Mucosa of rectum (tissue), 2 donors: ENCODE data around the gene ANKRD65.
"Not testable (repeated sequence)": the region's sequence is repeated elsewhere in the genome, so short reads cannot be mapped to it uniquely, and the experiment has no call there.

ENCODE experiments used
- H3K27ac ChIP-seq, 2 donors: one replicate each; pipeline ENCODE4 v1.7.0; 2013; ENCODE audit warnings: inconsistent platforms in 2 of 2, low read depth in 2 of 2, low read length in 2 of 2
- H3K27me3 ChIP-seq, 2 donors: one replicate each; pipeline ENCODE4 v1.7.0; 2013; ENCODE audit warnings: low read length in 2 of 2; ENCODE audit not compliant: control insufficient read depth in 2 of 2, insufficient read depth in 2 of 2
- H3K36me3 ChIP-seq, 2 donors: one replicate each; pipeline ENCODE4 v1.7.0; 2013; ENCODE audit warnings: low read length in 2 of 2; ENCODE audit not compliant: control insufficient read depth in 2 of 2, insufficient read depth in 2 of 2
- H3K4me1 ChIP-seq, 2 donors: one replicate each; pipeline ENCODE4 v1.7.0; 2013; ENCODE audit warnings: low read length in 2 of 2, mild to moderate bottlenecking in 1 of 2; ENCODE audit not compliant: control insufficient read depth in 2 of 2, insufficient read depth in 2 of 2
- H3K4me3 ChIP-seq, 2 donors: one replicate each; pipeline ENCODE4 v1.7.0; 2013; ENCODE audit warnings: low read length in 2 of 2
- H3K9ac ChIP-seq, 2 donors: one replicate each; pipeline ENCODE4 v1.7.0; 2013; ENCODE audit warnings: low read length in 2 of 2, low read depth in 1 of 2, mild to moderate bottlenecking in 1 of 2
- H3K9me3 ChIP-seq, 2 donors: one replicate each; pipeline ENCODE4 v1.7.0; 2013; ENCODE audit warnings: low read length in 2 of 2; ENCODE audit not compliant: control insufficient read depth in 2 of 2
- donor health status: healthy.
- donor health status: Normal muscosa, but diverticular disease.

ANKRD65 gene

GRCh38 chr1:1417825-1418463 is 3.1 kb downstream of the ANKRD65 start:
- H3K36me3 ChIP-seq, H3K9ac ChIP-seq, H3K27ac ChIP-seq, H3K9me3 ChIP-seq, H3K4me3 ChIP-seq, H3K4me1 ChIP-seq, H3K27me3 ChIP-seq: not testable (repeated sequence)

GRCh38 chr1:1417396-1417795 is 3.7 kb downstream of the ANKRD65 start:
- H3K4me1 ChIP-seq, H3K27me3 ChIP-seq, H3K4me3 ChIP-seq, H3K9me3 ChIP-seq, H3K36me3 ChIP-seq, H3K9ac ChIP-seq, H3K27ac ChIP-seq: not testable (repeated sequence)

DNA sequence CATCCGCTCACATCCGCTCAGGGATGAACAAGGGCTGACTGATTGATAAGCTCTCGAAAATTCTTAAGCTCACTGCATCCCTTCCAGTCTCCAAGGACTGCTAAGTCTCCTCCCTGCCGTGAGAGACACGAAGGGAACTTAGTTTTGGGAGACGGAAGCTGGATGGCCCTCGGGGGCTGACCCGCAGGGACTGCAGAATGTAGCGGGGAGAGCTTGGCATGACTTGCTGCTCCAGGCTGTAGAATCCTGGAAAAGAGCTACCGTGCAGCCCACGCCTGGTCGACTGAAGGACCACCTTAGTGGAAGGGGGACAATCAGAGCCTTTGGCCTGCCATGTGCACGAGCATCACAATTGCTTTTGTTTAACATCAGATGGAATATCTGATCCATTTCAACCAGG is 5.3 kb downstream of the ANKRD65 start:
- no peaks in the 10 kb centered on the region for H3K9me3 ChIP-seq
- no peak overlapping the region for H3K27ac ChIP-seq
- H3K9ac ChIP-seq: no peak overlapping the region
- H3K27me3 ChIP-seq: peaks cover 0 to 1% of the 10 kb centered on the region in 2 donors
- H3K36me3 ChIP-seq: no peaks in the 10 kb centered on the region
- peaks cover 0 to 3% of the 10 kb centered on the region in 2 donors for H3K4me1 ChIP-seq
- H3K4me3 ChIP-seq: no peak overlapping the region

- H3K36me3 ChIP-seq, H3K27ac ChIP-seq: not testable (repeated sequence)
Measured at GRCh38 chr1:1412311-1412902, 8.7 kb downstream of the ANKRD65 start.

GRCh38 chr1:1411626-1412025 is 9.4 kb downstream of the ANKRD65 start:
- H3K4me3 ChIP-seq: no peak overlapping the region
- no peak overlapping the region for H3K27ac ChIP-seq
- H3K36me3 ChIP-seq: no peaks in the 10 kb centered on the region
- H3K27me3 ChIP-seq: no peaks in the 10 kb centered on the region
- H3K9ac ChIP-seq: no peak overlapping the region
- peaks cover 5 to 10% of the 10 kb centered on the region in 2 donors for H3K4me1 ChIP-seq
- no peaks in the 10 kb centered on the region for H3K9me3 ChIP-seq

More at GRCh38 chr1:1412311-1412902, 8.7 kb downstream of the ANKRD65 start:
- H3K9ac ChIP-seq, H3K27me3 ChIP-seq, H3K4me3 ChIP-seq, H3K9me3 ChIP-seq, H3K4me1 ChIP-seq: not testable (repeated sequence)

DNA sequence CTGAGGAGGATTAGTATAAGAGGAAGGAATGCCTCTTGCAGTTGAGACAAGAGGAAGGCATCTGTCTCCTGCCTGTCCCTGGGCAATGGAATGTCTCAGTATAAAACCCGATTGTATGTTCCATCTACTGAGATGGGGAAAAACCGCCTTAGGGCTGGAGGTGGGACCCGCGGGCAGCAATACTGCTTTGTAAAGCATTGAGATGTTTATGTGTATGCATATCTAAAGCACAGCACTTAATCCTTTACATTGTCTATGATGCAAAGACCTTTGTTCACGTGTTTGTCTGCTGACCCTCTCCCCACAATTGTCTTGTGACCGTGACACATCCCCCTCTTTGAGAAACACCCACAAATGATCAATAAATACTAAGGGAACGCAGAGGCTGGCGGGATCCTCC is 10.8 kb downstream of the ANKRD65 start:
- not testable (repeated sequence) for H3K27ac ChIP-seq, H3K9ac ChIP-seq, H3K4me3 ChIP-seq, H3K9me3 ChIP-seq, H3K36me3 ChIP-seq, H3K27me3 ChIP-seq
- peaks cover 13 to 18% of the 10 kb centered on the region in 2 donors for H3K4me1 ChIP-seq

DNA sequence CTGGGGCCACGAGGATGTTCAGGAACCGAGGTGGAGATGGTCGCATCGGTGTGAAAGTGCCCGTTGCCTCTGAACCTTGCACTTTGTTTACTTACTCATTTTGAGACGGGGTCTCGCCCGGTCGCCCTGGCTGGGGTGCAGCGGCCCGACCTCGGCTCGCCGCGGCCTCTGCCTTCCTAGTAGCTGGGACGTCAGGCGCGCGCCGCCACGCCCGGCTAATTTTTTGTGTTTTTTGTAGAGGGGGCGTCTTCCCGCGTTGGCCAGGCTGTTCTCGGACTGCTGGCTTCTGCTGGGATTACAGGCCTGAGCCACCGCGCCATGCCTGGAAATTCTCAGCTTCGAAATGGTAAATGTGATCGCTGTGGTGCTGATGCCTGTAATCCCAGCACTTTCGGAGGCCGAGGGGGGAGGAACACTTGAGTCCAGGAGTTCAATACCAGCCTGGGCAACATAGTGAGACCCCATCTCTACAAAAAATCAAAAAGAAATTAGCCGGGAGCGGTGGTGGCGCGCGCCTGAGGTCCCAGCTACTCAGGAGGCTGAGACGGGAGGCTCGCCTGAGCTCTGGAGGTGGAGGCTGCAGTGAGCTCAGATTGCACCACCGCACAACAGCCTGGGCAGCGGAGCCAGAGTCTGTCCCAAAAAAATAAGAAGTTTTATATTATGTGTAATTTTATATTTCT is 13.3 kb downstream of the ANKRD65 start:
- peak overlapping the region; percentile 91 to 94 for H3K4me3 ChIP-seq
- peaks cover 10 to 22% of the 10 kb centered on the region in 2 donors for H3K36me3 ChIP-seq
- H3K4me1 ChIP-seq: peaks cover 13 to 18% of the 10 kb centered on the region in 2 donors
- H3K27me3 ChIP-seq: no peaks in the 10 kb centered on the region
- H3K9me3 ChIP-seq: no peaks in the 10 kb centered on the region
- peak overlapping the region; percentile 67 to 83 for H3K27ac ChIP-seq
- peak overlapping the region; percentile 79 to 90 for H3K9ac ChIP-seq

DNA sequence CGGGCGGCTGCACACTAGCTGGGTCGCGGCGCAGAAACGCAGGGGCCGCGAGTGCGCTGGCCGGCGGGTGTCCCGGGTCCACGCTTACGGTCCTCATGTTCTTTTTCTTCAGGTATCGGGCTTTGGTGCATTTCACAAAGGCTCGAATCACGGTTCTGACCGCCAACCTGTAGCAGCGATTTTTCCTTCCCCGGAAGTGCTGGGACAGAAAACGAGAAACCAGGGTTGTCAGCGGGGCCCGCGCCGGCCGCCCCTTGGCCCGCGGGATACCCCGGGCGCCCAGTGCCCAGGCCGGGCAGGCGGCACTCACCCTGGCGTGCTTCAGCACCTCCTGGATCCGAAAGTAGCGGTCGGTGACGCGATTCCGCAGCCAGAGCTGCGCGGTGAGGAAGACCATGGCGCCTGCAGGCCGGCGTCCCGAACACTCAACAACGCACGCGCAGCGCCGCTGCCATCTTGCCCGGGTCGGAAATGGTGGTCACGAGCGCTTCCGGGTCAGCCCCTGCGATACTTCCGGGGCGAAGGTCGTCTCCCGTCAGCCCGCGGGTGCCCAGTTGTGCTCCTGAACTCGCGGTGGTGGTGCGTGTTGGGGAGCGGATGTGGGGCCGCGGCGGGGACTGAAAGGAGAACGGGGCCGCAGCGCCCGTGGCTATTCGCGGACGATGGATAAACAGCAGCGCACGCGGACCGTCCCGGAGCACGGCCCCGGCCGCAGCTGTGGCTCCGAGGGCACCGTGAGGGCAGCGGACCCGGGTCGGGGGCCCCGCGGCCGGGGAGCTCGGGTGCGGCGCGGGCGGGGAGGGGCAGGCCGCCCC is 14.0 kb downstream of the ANKRD65 start, which contains the start of gene MRPL20:
Gene MRPL20 (minus strand): TSS at position 473 of the 815 bp plus-strand sequence. CDS start 76 bp downstream, at position 397.
- Histone ChIP-seq H3K27ac (peak within 1 kb of the TSS; percentile 67 to 83), H3K4me1 (peaks cover 13 to 18% of the 10 kb centered on the region in 2 donors), H3K9ac (peak within 1 kb of the TSS; percentile 79 to 90), H3K27me3 (no peaks in the 10 kb centered on the region), H3K36me3 (peaks cover 14 to 27% of the 10 kb centered on the region in 2 donors), H3K9me3 (no peaks in the 10 kb centered on the region), H3K4me3 (peak within 1 kb of the TSS; percentile 91 to 94)

- Histone ChIP-seq H3K9me3 (no peaks in the 10 kb centered on the region), H3K4me3 (peak overlapping the region; percentile 91 to 94), H3K9ac (peak overlapping the region; percentile 75 to 90), H3K27me3 (no peaks in the 10 kb centered on the region), H3K36me3 (peaks cover 20 to 34% of the 10 kb centered on the region in 2 donors), H3K27ac (peak overlapping the region in 1 of 2 donors; percentile 83), H3K4me1 (peaks cover 13 to 18% of the 10 kb centered on the region in 2 donors)
Measured at GRCh38 chr1:1406101-1406820, 14.8 kb downstream of the ANKRD65 start.
